Mucosa of rectum (tissue), 2 donors: ENCODE data around the gene PTGDR.

Source experiments
- H3K27ac ChIP-seq, 2 donors: one replicate each; pipeline ENCODE4 v1.7.0; 2013; ENCODE audit warnings: inconsistent platforms in 2 of 2, low read depth in 2 of 2, low read length in 2 of 2
- H3K27me3 ChIP-seq, 2 donors: one replicate each; pipeline ENCODE4 v1.7.0; 2013; ENCODE audit warnings: low read length in 2 of 2; ENCODE audit not compliant: control insufficient read depth in 2 of 2, insufficient read depth in 2 of 2
- H3K36me3 ChIP-seq, 2 donors: one replicate each; pipeline ENCODE4 v1.7.0; 2013; ENCODE audit warnings: low read length in 2 of 2; ENCODE audit not compliant: control insufficient read depth in 2 of 2, insufficient read depth in 2 of 2
- H3K4me1 ChIP-seq, 2 donors: one replicate each; pipeline ENCODE4 v1.7.0; 2013; ENCODE audit warnings: low read length in 2 of 2, mild to moderate bottlenecking in 1 of 2; ENCODE audit not compliant: control insufficient read depth in 2 of 2, insufficient read depth in 2 of 2
- H3K4me3 ChIP-seq, 2 donors: one replicate each; pipeline ENCODE4 v1.7.0; 2013; ENCODE audit warnings: low read length in 2 of 2
- H3K9ac ChIP-seq, 2 donors: one replicate each; pipeline ENCODE4 v1.7.0; 2013; ENCODE audit warnings: low read length in 2 of 2, low read depth in 1 of 2, mild to moderate bottlenecking in 1 of 2
- H3K9me3 ChIP-seq, 2 donors: one replicate each; pipeline ENCODE4 v1.7.0; 2013; ENCODE audit warnings: low read length in 2 of 2; ENCODE audit not compliant: control insufficient read depth in 2 of 2
- donor health status: healthy.
- donor health status: Normal muscosa, but diverticular disease.

PTGDR gene

GRCh38 chr14:52318826-52319645 is 51.5 kb downstream of the PTGDR start:
- Histone ChIP-seq H3K36me3 (no peaks in the 10 kb centered on the region), H3K4me3 (no peak overlapping the region), H3K27me3 (peaks cover 0 to 4% of the 10 kb centered on the region in 2 donors), H3K4me1 (peaks cover 7 to 10% of the 10 kb centered on the region in 2 donors), H3K9me3 (no peaks in the 10 kb centered on the region), H3K9ac (no peak overlapping the region), H3K27ac (peak overlapping the region in 1 of 2 donors; percentile 30)

DNA sequence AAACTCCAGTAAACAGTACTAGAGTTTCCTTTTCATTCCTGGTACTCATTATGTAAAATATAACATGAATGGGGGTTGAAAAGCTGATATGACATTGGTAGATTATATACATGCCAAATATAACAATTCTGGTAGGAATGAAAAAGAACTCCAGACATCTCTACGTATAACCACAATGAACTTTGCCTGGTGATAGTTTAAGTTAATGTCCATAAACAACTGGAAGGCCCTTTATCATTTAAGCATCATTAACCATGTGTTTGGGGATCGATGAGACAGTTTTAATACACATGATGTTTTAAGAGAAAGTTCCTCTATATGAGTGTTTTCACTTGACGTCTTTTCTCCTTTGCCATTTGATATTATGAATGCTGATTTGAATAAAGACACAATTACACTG is 52.4 kb downstream of the PTGDR start:
- H3K36me3 ChIP-seq: no peaks in the 10 kb centered on the region
- no peaks in the 10 kb centered on the region for H3K9me3 ChIP-seq
- H3K27me3 ChIP-seq: peaks cover 0 to 4% of the 10 kb centered on the region in 2 donors
- H3K27ac ChIP-seq: no peak overlapping the region
- H3K9ac ChIP-seq: no peak overlapping the region
- no peak overlapping the region for H3K4me3 ChIP-seq
- H3K4me1 ChIP-seq: peaks cover 4% of the 10 kb centered on the region in 2 donors

DNA sequence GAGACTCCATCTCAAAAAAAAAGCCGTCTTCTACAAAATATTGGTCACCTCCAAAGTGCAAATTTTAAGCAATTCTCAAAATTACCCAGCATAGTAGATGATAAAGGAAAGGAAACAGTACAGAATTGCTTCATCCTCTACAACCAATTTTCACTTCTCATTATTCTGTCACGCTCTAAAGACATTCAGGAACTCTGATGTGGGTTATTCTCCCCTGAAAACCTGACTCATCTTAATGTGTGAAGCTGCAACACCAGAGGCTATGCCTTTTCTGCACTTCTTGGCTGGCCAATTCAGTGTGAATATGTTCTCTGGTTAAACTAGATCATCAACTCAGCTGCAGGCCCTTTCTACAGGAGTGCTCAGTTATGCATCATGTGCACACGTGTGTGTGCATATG is 57.6 kb downstream of the PTGDR start:
- H3K4me3 ChIP-seq: no peak overlapping the region
- H3K4me1 ChIP-seq: peaks cover 0 to 4% of the 10 kb centered on the region in 2 donors
- no peak overlapping the region for H3K9ac ChIP-seq
- peak overlapping the region in 1 of 2 donors; percentile 24 for H3K27ac ChIP-seq
- no peaks in the 10 kb centered on the region for H3K27me3 ChIP-seq
- no peaks in the 10 kb centered on the region for H3K9me3 ChIP-seq
- H3K36me3 ChIP-seq: no peaks in the 10 kb centered on the region

GRCh38 chr14:52325630-52326029 is 58.1 kb downstream of the PTGDR start:
- peak overlapping the region in 1 of 2 donors; percentile 24 for H3K27ac ChIP-seq
- H3K4me3 ChIP-seq: no peak overlapping the region

More at GRCh38 chr14:52325630-52326029, 58.1 kb downstream of the PTGDR start:
- no peak overlapping the region for H3K9ac ChIP-seq
- H3K4me1 ChIP-seq: peaks cover 0 to 4% of the 10 kb centered on the region in 2 donors
- no peaks in the 10 kb centered on the region for H3K9me3 ChIP-seq
- no peaks in the 10 kb centered on the region for H3K36me3 ChIP-seq
- no peaks in the 10 kb centered on the region for H3K27me3 ChIP-seq
